ENCODE results near the gene TESMIN.

The TESMIN gene

DNA sequence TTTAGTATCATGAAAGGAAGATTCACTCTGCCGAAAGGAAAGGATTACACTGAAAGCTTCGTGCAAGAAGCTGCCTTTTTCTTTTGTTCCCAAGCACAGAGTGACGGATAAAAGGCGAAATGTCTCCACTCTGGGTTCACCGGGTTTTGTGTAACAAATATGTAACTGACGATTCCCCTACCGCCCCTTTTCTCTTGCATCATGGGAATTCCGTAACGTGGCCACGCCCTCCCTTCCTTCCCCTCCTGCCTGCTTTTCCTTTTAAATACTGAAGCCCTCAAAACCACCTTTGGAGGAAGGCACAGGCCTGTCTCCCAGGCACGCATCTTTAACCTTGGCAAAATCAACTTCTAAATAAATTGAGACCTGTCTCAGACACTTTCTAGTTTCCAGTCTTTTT lies 16.4 kb upstream of the TESMIN start:
- no peaks in the 10 kb centered on the region for H3K27me3 ChIP-seq (replicated peaks; ENCODE audit: control insufficient read depth, insufficient read depth, low read length)
- H3K36me3 ChIP-seq (ENCODE audit: control insufficient read depth, insufficient read depth, low read length) = no peaks in the 10 kb centered on the region; the same call in 1 of the 2 replicates
- TF ChIP-seq, protein P1, sequence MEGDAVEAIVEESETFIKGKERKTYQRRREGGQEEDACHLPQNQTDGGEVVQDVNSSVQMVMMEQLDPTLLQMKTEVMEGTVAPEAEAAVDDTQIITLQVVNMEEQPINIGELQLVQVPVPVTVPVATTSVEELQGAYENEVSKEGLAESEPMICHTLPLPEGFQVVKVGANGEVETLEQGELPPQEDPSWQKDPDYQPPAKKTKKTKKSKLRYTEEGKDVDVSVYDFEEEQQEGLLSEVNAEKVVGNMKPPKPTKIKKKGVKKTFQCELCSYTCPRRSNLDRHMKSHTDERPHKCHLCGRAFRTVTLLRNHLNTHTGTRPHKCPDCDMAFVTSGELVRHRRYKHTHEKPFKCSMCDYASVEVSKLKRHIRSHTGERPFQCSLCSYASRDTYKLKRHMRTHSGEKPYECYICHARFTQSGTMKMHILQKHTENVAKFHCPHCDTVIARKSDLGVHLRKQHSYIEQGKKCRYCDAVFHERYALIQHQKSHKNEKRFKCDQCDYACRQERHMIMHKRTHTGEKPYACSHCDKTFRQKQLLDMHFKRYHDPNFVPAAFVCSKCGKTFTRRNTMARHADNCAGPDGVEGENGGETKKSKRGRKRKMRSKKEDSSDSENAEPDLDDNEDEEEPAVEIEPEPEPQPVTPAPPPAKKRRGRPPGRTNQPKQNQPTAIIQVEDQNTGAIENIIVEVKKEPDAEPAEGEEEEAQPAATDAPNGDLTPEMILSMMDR (IDR thresholded peaks at IDR 0.05; ENCODE audit: insufficient read depth, low read length, poor library complexity, severe bottlenecking) = no peak
- no peak overlapping the region for H3K4me3 ChIP-seq (replicated peaks; ENCODE audit: low read depth, low read length)
- DNase-seq (ENCODE audit: extremely low read depth, insufficient read length) = no peak

DNA sequence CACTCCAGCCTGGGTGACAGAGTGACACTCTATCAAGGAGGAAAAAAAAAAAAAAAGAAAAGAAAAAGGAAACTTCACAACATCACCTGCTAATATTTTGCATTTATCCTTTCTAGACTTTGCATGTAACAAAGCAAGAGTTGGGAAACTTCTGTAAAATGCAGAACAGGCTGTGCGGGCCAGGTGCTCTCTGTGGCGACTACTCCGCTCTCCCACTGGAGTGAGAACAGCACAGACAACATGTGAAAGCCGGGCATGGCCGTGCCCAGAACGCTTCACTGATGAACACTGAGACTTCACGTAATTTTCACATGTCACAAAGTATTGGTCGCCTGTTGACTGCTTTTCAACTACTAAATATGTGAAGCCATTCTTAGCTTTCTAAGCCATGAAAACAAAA lies 15.5 kb upstream of the TESMIN start:
- TF ChIP-seq, protein P1 (IDR thresholded peaks at IDR 0.05; ENCODE audit: insufficient read depth, low read length, poor library complexity, severe bottlenecking) = no peak
- Histone ChIP-seq H3K36me3 (ENCODE audit: control insufficient read depth, insufficient read depth, low read length) (no peaks in the 10 kb centered on the region; the same call in 1 of the 2 replicates), H3K27me3 (replicated peaks; ENCODE audit: control insufficient read depth, insufficient read depth, low read length) (no peaks in the 10 kb centered on the region), H3K4me3 (replicated peaks; ENCODE audit: low read depth, low read length) (no peak overlapping the region)
- DNase-seq (ENCODE audit: extremely low read depth, insufficient read length) = no peak

DNA sequence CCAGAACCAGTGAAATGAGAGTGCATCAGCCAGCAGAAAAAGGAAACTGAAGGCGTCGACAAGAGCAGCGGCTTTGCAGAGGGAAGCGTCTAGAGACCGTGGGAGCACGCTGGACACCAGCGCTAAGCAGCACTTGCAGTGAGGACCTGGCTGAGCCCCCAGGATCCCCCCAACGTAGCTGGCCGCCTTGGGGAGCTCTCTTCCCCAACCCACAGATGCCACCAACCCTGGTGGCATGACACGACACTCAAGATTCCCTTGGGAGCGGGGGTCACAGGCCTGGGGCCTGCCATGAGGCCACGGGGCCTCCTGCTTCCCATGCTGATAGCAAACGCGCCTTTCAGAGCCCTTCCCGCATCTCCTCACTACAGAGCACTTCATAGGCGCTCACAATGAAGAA lies 13.4 kb upstream of the TESMIN start:
- Histone ChIP-seq H3K36me3 (ENCODE audit: control insufficient read depth, insufficient read depth, low read length) (no peaks in the 10 kb centered on the region), H3K4me3 (replicated peaks; ENCODE audit: low read depth, low read length) (no peak overlapping the region), H3K27me3 (replicated peaks; ENCODE audit: control insufficient read depth, insufficient read depth, low read length) (no peaks in the 10 kb centered on the region)
- TF ChIP-seq, protein P1 (IDR thresholded peaks at IDR 0.05; ENCODE audit: insufficient read depth, low read length, poor library complexity, severe bottlenecking) = no peak
- no peak for DNase-seq (ENCODE audit: extremely low read depth, insufficient read length)

DNA sequence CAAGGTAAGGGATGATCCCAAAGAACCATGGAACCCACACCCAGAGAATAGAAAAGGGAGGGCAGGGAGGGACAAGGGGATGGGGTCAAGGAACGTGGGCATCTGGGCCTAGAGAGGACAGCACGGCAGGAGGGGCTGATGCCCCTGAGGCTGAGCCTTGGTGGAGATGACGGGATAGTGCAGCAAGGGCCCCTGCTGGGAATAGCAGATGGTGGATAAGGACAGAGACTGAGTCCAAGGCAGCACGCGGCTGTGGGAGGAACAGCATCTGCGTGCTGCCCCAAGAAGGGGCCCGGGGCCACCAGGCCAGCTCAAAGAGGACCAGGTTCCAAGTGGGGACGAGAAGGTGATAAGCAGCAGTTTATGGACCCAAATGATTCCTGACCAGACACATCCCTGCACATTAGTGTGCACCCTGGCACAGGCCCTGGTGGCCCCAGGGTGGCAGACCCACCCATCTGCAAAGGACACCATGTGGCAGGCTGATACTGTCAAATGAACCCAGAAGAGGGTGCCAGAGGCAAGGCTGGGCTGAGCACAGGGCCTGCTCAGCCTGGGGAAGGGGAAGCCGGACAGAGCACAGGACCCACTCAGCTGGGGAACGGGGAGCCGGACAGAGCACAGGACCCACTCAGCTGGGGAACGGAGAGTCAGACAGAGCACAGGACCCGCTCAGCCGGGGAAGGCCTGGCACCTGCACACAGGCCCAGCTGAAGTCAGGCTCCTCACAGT lies 12.8 kb upstream of the TESMIN start:
- H3K36me3 ChIP-seq (ENCODE audit: control insufficient read depth, insufficient read depth, low read length) = no peaks in the 10 kb centered on the region; the same call in 1 of the 2 replicates
- no peaks in the 10 kb centered on the region for H3K27me3 ChIP-seq (replicated peaks; ENCODE audit: control insufficient read depth, insufficient read depth, low read length)
- no peak overlapping the region for H3K4me3 ChIP-seq (replicated peaks; ENCODE audit: low read depth, low read length)
- TF ChIP-seq, protein P1 (IDR thresholded peaks at IDR 0.05; ENCODE audit: insufficient read depth, low read length, poor library complexity, severe bottlenecking) = peak; percentile 4
- DNase-seq (ENCODE audit: extremely low read depth, insufficient read length) = no peak

DNA sequence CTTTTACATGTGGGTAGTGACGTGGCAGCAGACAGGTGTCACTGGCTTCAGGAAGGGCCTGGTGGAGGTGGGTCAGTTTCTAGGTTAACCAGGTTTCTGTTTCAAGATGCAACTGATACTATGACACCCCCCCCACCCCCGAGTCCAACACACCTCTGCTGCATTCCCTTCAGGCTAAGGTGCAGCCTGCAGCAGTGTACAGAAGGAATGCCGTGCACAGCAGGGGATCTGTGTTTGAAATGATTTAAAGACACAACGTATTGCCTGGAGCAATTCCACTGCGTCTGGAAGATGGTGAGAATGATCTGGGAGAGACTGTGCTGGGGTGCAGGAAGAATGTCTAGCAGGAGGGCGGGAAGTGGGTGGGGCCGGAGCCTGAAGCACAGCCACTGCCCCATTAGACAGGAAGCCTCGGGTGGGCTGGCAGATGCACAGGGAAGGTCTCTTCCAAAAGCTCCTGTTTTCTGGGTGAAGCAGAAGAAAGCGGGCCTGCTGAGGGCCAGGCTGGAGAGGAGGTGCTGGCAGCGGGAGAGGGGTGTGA lies 11.9 kb upstream of the TESMIN start:
- no peaks in the 10 kb centered on the region for H3K27me3 ChIP-seq (replicated peaks; ENCODE audit: control insufficient read depth, insufficient read depth, low read length)
- TF ChIP-seq, protein P1 (IDR thresholded peaks at IDR 0.05; ENCODE audit: insufficient read depth, low read length, poor library complexity, severe bottlenecking) = no peak
- H3K36me3 ChIP-seq (ENCODE audit: control insufficient read depth, insufficient read depth, low read length) = no peaks in the 10 kb centered on the region; the same call in 1 of the 2 replicates
- no peak for DNase-seq (ENCODE audit: extremely low read depth, insufficient read length)
- H3K4me3 ChIP-seq (replicated peaks; ENCODE audit: low read depth, low read length) = no peak overlapping the region

All from GM06990 (cell line).